ENCODE results near the gene LRIF1. TPM values are rescaled to one million over a fixed set of nuclear protein-coding genes. Genes with fewer than 3 reads are reported as not detected.

LRIF1 gene
- polyA plus RNA-seq (2012; ENCODE audit: insufficient read length, low read depth) = 6.1 TPM

GRCh38 chr1:110963691-110964454 is at the start of gene LRIF1:
Gene LRIF1, minus strand, starts transcription at chr1:110963922. Its CDS starts 234 bp downstream, at chr1:110963688.
- peak; percentile 54 for TF ChIP-seq FOXP2 (optimal IDR thresholded peaks at IDR 0.05; ENCODE audit: borderline replicate concordance, extremely low read depth, extremely low read length, insufficient read depth)
- no peak for TF ChIP-seq REST (IDR thresholded peaks at IDR 0.05; ENCODE audit: insufficient read depth in 1 of 2, low read depth in 2 of 2, low read length in 2 of 2)
- peak; percentile 94 for TF ChIP-seq POLR2AphosphoS5 (IDR thresholded peaks at IDR 0.05; ENCODE audit: low read depth, low read length)
- peak; percentile 5; the same call in 1 of the 2 replicates for TF ChIP-seq TAF1 (IDR thresholded peaks at IDR 0.05; ENCODE audit: borderline replicate concordance, insufficient read depth, low read length)
- no peak for TF ChIP-seq SIN3A (IDR thresholded peaks at IDR 0.05; ENCODE audit: borderline replicate concordance, insufficient read depth, low read length)

GRCh38 chr1:111008031-111008430 is 44.3 kb upstream of the LRIF1 start:
- TF ChIP-seq TAF1 (IDR thresholded peaks at IDR 0.05; ENCODE audit: borderline replicate concordance, insufficient read depth, low read length) (no peak), REST (IDR thresholded peaks at IDR 0.05; ENCODE audit: insufficient read depth in 1 of 2, low read depth in 2 of 2, low read length in 2 of 2) (no peak), FOXP2 (optimal IDR thresholded peaks at IDR 0.05; ENCODE audit: borderline replicate concordance, extremely low read depth, extremely low read length, insufficient read depth) (no peak), SIN3A (IDR thresholded peaks at IDR 0.05; ENCODE audit: borderline replicate concordance, insufficient read depth, low read length) (no peak), POLR2AphosphoS5 (IDR thresholded peaks at IDR 0.05; ENCODE audit: low read depth, low read length) (no peak)

DNA sequence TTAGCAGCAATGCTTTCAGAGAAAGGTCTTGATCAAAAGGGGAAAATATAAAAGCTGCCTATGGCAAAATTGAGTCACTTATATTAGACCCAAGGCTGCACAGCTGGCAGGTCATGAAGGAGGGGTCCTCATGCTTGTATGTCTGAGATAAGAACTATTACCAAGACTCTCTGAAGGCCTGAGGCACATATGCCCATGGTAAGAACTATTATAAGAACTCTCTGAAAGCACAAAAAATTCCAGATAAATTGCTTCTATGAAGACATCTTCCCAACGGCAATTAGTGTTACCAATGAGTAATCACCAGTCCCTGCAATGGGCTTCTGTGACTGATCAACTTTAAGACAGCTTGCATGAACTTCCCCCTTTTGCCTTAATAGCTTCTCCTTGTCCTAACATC is 42.8 kb upstream of the LRIF1 start:
- TF ChIP-seq SIN3A (IDR thresholded peaks at IDR 0.05; ENCODE audit: borderline replicate concordance, insufficient read depth, low read length) (no peak), TAF1 (IDR thresholded peaks at IDR 0.05; ENCODE audit: borderline replicate concordance, insufficient read depth, low read length) (no peak), REST (IDR thresholded peaks at IDR 0.05; ENCODE audit: insufficient read depth in 1 of 2, low read depth in 2 of 2, low read length in 2 of 2) (no peak), POLR2AphosphoS5 (IDR thresholded peaks at IDR 0.05; ENCODE audit: low read depth, low read length) (no peak), FOXP2 (optimal IDR thresholded peaks at IDR 0.05; ENCODE audit: borderline replicate concordance, extremely low read depth, extremely low read length, insufficient read depth) (no peak)

DNA sequence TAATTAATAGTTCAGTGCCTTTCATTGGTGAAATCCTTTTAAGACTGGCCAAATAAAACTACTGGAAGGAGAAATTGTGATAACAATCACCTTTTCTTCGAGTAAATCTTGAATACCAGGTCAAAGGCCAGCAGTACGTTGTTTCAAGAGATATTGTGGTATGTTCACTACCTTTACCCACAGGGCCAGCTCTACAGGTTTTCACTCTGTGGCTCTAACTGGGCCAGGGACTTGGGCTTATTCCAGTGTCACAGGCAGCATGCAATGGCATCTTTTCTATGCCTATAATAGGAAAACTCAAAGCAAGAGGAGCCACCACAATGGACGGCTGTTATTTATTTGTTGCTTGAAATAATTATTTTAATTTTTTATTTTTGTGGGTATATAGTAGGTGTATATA is 26.8 kb upstream of the LRIF1 start:
- TF ChIP-seq POLR2AphosphoS5 (IDR thresholded peaks at IDR 0.05; ENCODE audit: low read depth, low read length) = no peak
- no peak for TF ChIP-seq SIN3A (IDR thresholded peaks at IDR 0.05; ENCODE audit: borderline replicate concordance, insufficient read depth, low read length)
- no peak for TF ChIP-seq REST (IDR thresholded peaks at IDR 0.05; ENCODE audit: insufficient read depth in 1 of 2, low read depth in 2 of 2, low read length in 2 of 2)
- TF ChIP-seq FOXP2 (optimal IDR thresholded peaks at IDR 0.05; ENCODE audit: borderline replicate concordance, extremely low read depth, extremely low read length, insufficient read depth) = no peak

All from PFSK-1 (cell line).